ENCODE data around the gene POU2AF2. TPM values are rescaled to one million over a fixed set of nuclear protein-coding genes. Genes with fewer than 3 reads are reported as not detected.
A peak's percentile ranks its signal among the peaks of the same experiment; 100 is the strongest.

Gene POU2AF2
- total RNA-seq, 1 donor from 2014 or later = not detected

DNA sequence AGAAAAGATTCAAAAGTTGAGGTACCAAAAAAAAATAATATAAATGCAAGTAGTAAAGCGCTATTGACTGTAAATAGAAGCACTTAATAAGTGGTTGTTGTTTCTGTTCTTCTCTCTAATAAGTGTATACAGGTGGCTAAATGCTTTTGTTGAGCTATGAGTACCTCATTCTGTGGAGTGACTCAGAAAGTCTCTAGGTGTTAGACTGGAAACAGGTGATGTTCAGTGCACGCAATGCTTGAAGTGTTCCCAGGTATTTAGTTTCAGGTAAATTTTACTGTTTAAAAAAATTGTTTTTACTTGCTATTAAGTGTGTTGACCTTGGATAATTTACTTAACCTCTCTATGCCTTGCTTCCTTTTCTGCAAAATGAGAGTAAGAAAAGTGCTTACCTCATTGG lies 77.0 kb downstream of the POU2AF2 start:
- ATAC-seq (ENCODE audit: low read depth) (no peak), DNase-seq (no peak)
- H3K27me3 Mint-ChIP-seq = no peaks in the 10 kb centered on the region
- H3K9me3 Mint-ChIP-seq = no peaks in the 10 kb centered on the region
- no peak overlapping the region for H3K27ac Mint-ChIP-seq
- H3K4me1 Mint-ChIP-seq = no peaks in the 10 kb centered on the region
- TF ChIP-seq, protein P1, sequence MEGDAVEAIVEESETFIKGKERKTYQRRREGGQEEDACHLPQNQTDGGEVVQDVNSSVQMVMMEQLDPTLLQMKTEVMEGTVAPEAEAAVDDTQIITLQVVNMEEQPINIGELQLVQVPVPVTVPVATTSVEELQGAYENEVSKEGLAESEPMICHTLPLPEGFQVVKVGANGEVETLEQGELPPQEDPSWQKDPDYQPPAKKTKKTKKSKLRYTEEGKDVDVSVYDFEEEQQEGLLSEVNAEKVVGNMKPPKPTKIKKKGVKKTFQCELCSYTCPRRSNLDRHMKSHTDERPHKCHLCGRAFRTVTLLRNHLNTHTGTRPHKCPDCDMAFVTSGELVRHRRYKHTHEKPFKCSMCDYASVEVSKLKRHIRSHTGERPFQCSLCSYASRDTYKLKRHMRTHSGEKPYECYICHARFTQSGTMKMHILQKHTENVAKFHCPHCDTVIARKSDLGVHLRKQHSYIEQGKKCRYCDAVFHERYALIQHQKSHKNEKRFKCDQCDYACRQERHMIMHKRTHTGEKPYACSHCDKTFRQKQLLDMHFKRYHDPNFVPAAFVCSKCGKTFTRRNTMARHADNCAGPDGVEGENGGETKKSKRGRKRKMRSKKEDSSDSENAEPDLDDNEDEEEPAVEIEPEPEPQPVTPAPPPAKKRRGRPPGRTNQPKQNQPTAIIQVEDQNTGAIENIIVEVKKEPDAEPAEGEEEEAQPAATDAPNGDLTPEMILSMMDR (IDR thresholded peaks at IDR 0.05) = no peak
- intact Hi-C loops (cut with micrococcal nuclease) = no loop called here
- ChIA-PET CTCF (no interaction called here), POLR2A (no interaction called here)
- H3K36me3 Mint-ChIP-seq (ENCODE audit: low read depth) = peaks cover 6% of the 10 kb centered on the region
- no peak overlapping the region for H3K4me3 Mint-ChIP-seq

DNA sequence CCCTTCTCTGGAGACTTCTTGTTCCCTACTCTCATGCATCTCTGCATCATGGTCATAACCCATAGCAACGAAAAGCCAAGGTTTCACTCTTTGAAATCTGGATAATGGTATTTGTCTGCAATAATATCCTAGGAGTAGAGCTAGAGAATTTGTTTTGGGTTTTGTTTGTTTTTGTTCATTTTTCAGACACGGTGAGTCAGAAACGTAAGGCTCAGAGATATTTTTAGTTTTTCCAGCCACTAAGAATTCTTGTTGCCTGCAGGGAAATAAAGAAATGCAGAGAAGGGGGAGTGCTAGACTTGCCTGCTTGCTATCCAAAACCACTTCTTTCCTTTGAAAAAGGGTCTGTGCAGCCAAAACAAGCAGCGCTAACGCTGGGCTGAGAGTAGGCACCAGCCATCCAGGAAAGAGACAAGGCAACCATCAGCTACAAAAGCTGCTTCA lies 78.8 kb downstream of the POU2AF2 start:
- no peak overlapping the region for H3K4me3 Mint-ChIP-seq
- CTCF ChIA-PET = no interaction called here
- POLR2A ChIA-PET = no interaction called here
- no peak overlapping the region for H3K27ac Mint-ChIP-seq
- no peak for ATAC-seq (ENCODE audit: low read depth)
- intact Hi-C loops (cut with micrococcal nuclease) = no loop called here
- DNase-seq = no peak
- no peaks in the 10 kb centered on the region for H3K9me3 Mint-ChIP-seq
- H3K36me3 Mint-ChIP-seq (ENCODE audit: low read depth) = peaks cover 6% of the 10 kb centered on the region
- no peaks in the 10 kb centered on the region for H3K4me1 Mint-ChIP-seq
- no peaks in the 10 kb centered on the region for H3K27me3 Mint-ChIP-seq
- TF ChIP-seq, protein P1 (IDR thresholded peaks at IDR 0.05) = no peak

DNA sequence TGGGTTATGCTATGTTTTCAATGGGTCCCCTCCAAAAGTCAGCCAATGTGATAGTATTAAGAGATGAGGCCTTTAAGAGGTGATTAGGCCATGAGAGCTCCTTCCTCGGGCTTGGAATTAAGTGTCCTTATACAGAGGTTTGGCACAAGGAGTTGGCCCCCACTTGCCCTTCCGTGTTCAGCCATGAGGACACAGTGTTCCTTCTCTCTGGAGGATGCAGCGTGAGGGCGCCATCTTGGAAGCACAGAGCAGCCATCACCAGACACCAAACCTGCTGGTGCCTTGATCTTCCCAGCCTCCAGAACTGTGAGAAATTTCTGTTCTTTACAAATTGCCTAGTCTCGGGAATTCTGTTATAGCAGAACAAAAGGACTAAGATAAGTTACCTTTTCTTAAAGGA lies 79.7 kb downstream of the POU2AF2 start:
- CTCF ChIA-PET = no interaction called here
- no peak overlapping the region for H3K27ac Mint-ChIP-seq
- H3K36me3 Mint-ChIP-seq (ENCODE audit: low read depth) = peaks cover 6% of the 10 kb centered on the region
- ATAC-seq (ENCODE audit: low read depth) (no peak), DNase-seq (no peak)
- H3K27me3 Mint-ChIP-seq = no peaks in the 10 kb centered on the region
- no peaks in the 10 kb centered on the region for H3K9me3 Mint-ChIP-seq
- TF ChIP-seq, protein P1 (IDR thresholded peaks at IDR 0.05) = no peak
- H3K4me1 Mint-ChIP-seq = peaks cover 5% of the 10 kb centered on the region
- H3K4me3 Mint-ChIP-seq = no peak overlapping the region
- POLR2A ChIA-PET = no interaction called here
- intact Hi-C loops (cut with micrococcal nuclease) = no loop called here

GRCh38 chr11:111326824-111327223 lies 81.3 kb downstream of the POU2AF2 start:
- Mint-ChIP-seq H3K9me3 (no peaks in the 10 kb centered on the region), H3K36me3 (ENCODE audit: low read depth) (peaks cover 4% of the 10 kb centered on the region), H3K4me1 (peaks cover 5% of the 10 kb centered on the region), H3K27me3 (no peaks in the 10 kb centered on the region), H3K27ac (peak overlapping the region; percentile 6), H3K4me3 (no peak overlapping the region)
- intact Hi-C loops (cut with micrococcal nuclease) = no loop called here
- POLR2A ChIA-PET = no interaction called here
- TF ChIP-seq, protein P1 (IDR thresholded peaks at IDR 0.05) = no peak
- ATAC-seq (ENCODE audit: low read depth) (no peak), DNase-seq (no peak)
- CTCF ChIA-PET = interaction anchor here (0.9 to 2.0 kb wide), 3 partner anchors 95 to 102 kb away, joined by 3 to 7 read pairs (median 3); no protein-coding TSS in a partner anchor

DNA sequence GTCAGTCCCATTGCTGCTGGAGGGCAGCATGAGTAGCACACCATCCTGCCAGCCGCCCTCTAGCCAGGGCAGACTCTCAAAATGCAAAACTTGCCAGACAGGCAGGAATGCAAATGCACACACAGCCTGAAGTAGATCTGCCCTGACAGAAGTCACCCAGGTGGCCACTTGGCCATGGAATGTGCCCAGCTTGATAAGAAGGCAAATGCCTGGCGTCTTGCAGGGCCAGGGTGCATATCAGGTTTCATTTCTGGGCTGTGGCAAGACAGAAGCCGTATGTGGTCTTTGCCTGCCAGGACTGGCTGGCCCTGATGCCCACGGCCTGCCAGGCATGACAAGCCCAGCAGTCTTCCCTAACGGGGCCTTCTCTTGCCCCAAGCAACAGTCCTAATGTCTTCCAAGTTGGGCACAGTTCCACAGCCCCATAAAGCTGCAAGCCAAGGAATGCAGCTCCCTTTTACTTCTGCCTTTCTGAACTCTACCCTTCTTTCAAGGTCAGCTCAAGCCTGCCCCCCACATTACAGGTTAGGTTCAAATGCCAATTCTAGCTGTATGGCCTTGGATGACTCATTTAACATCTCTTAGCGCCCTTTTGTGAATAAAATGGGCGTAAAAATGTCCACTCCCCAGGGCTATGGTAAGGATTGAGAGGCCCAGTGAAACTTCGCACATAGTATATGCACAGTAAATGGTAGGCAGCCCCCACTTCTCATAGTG lies 82.5 kb downstream of the POU2AF2 start:
- POLR2A ChIA-PET = no interaction called here
- H3K27ac Mint-ChIP-seq = no peak overlapping the region
- no peaks in the 10 kb centered on the region for H3K27me3 Mint-ChIP-seq
- H3K9me3 Mint-ChIP-seq = no peaks in the 10 kb centered on the region
- H3K36me3 Mint-ChIP-seq (ENCODE audit: low read depth) = peaks cover 8% of the 10 kb centered on the region
- intact Hi-C loops (cut with micrococcal nuclease) = no loop called here
- peaks cover 5% of the 10 kb centered on the region for H3K4me1 Mint-ChIP-seq
- H3K4me3 Mint-ChIP-seq = no peak overlapping the region
- TF ChIP-seq, protein P1 (IDR thresholded peaks at IDR 0.05) = no peak
- no peak for DNase-seq
- CTCF ChIA-PET = interaction anchor here (1.0 to 2.0 kb wide), 3 partner anchors 94 to 126 kb away, joined by 3 to 7 read pairs (median 3); no protein-coding TSS in a partner anchor
- ATAC-seq (ENCODE audit: low read depth) = no peak
